Vagina (tissue), 2 donors: Measurements from ENCODE around the gene LMO1. TPM values are rescaled to one million over a fixed set of nuclear protein-coding genes. Genes with fewer than 3 reads are reported as not detected.

ENCODE experiments used
- DNase-seq, 2 donors: peaks; one replicate each; pipeline ENCODE4 v3.0.0-alpha.2; 2017; ENCODE audit errors: extremely low spot score in 2 of 2
- H3K27ac ChIP-seq: fragments of 200-600 bp; sonication (generic); one replicate; pipeline ENCODE4 v1.5.1; 2019
- H3K27me3 ChIP-seq: fragments of 200-600 bp; sonication (generic); one replicate; pipeline ENCODE4 v1.5.1; 2019
- H3K36me3 ChIP-seq, 2 donors: fragments of 200-600 bp; sonication (generic); one replicate each; pipeline ENCODE4 v1.5.1; 2017 to 2019
- H3K4me1 ChIP-seq: fragments of 200-600 bp; sonication (generic); one replicate; pipeline ENCODE4 v1.5.1; 2019
- H3K4me3 ChIP-seq, 2 donors: fragments of 200-600 bp; sonication (generic); 1 replicate in 1 of 2; 2 replicates in 1 of 2; pipeline ENCODE4 v1.5.1; 2016 to 2019
- H3K9me3 ChIP-seq: fragments of 200-600 bp; sonication (generic); one replicate; pipeline ENCODE4 v1.5.1; 2019
- POLR2A ChIP-seq, 2 donors: fragments of 450-650 bp; IDR thresholded peaks; one replicate each; pipeline ENCODE4 v1.6.1; 2017; ENCODE audit warnings: antibody characterized with exemption in 2 of 2, mild to moderate bottlenecking in 2 of 2, moderate library complexity in 2 of 2
- POLR2AphosphoS5 ChIP-seq, 2 donors: sonication (generic); formaldehyde crosslinking; IDR thresholded peaks; one replicate each; pipeline ENCODE4 v1.9.0; 2017; ENCODE audit warnings: antibody characterized with exemption in 2 of 2, mild to moderate bottlenecking in 2 of 2, low read depth in 1 of 2; ENCODE audit not compliant: insufficient read depth in 1 of 2
- intact Hi-C: fragments of 100-400 bp; cut with DNase I; formaldehyde crosslinking; loops from one replicate; pipeline ENCODE4 v1.15.1; 2023
- total RNA-seq: library from RNA; depleted of rRNA; stranded (reverse); fragments of >200 nt; gene quantifications from one replicate; pipeline ENCODE4 v1.2.3, GENCODE V29; 2016
- TF ChIP-seq, protein P1 (sequence below), 3 experiments: fragments of 450-650 bp in 2 of 3; fragments of 200-600 bp in 1 of 3; sonication (generic) in 1 of 3; IDR thresholded peaks; one replicate each; pipeline ENCODE4 v1.5.1; 2017 to 2019; ENCODE audit warnings: antibody characterized with exemption in 3 of 3, mild to moderate bottlenecking in 2 of 3, moderate library complexity in 2 of 3

The LMO1 gene
- total RNA-seq, 1 donor from 2014 or later = not detected

DNA sequence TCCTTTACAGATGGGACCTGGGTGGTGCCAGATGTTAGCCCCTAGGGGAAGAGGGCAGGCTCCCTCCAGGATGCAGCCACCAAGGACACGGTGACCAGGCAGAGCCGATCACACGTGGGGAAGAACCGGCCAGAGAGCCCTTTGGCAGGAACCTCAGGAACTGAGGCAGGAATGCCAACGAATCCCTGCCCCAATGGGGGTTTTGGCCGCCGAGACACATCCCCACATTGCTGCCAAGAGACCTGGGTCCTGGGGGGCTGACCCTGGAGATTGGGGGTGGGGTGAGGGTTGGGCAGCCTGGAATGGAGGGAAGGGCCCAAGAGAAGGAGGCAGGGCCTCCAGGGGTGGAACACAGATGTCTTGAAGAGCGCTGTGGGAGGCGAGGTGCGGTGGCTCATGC lies 28.7 kb upstream of the LMO1 start:
- Histone ChIP-seq H3K27ac (no peak overlapping the region), H3K9me3 (no peaks in the 10 kb centered on the region), H3K4me1 (no peaks in the 10 kb centered on the region), H3K4me3 (no peak overlapping the region), H3K27me3 (no peaks in the 10 kb centered on the region), H3K36me3 (no peaks in the 10 kb centered on the region)
- DNase-seq = peak in 1 of 2 donors; percentile 29
- intact Hi-C loops = no loop called here
- TF ChIP-seq, protein P1, sequence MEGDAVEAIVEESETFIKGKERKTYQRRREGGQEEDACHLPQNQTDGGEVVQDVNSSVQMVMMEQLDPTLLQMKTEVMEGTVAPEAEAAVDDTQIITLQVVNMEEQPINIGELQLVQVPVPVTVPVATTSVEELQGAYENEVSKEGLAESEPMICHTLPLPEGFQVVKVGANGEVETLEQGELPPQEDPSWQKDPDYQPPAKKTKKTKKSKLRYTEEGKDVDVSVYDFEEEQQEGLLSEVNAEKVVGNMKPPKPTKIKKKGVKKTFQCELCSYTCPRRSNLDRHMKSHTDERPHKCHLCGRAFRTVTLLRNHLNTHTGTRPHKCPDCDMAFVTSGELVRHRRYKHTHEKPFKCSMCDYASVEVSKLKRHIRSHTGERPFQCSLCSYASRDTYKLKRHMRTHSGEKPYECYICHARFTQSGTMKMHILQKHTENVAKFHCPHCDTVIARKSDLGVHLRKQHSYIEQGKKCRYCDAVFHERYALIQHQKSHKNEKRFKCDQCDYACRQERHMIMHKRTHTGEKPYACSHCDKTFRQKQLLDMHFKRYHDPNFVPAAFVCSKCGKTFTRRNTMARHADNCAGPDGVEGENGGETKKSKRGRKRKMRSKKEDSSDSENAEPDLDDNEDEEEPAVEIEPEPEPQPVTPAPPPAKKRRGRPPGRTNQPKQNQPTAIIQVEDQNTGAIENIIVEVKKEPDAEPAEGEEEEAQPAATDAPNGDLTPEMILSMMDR (IDR thresholded peaks at IDR 0.05) = no peak
- TF ChIP-seq POLR2A (IDR thresholded peaks at IDR 0.05) (no peak), POLR2AphosphoS5 (IDR thresholded peaks at IDR 0.05; ENCODE audit: insufficient read depth in 1 of 2, low read depth in 1 of 2) (no peak)

DNA sequence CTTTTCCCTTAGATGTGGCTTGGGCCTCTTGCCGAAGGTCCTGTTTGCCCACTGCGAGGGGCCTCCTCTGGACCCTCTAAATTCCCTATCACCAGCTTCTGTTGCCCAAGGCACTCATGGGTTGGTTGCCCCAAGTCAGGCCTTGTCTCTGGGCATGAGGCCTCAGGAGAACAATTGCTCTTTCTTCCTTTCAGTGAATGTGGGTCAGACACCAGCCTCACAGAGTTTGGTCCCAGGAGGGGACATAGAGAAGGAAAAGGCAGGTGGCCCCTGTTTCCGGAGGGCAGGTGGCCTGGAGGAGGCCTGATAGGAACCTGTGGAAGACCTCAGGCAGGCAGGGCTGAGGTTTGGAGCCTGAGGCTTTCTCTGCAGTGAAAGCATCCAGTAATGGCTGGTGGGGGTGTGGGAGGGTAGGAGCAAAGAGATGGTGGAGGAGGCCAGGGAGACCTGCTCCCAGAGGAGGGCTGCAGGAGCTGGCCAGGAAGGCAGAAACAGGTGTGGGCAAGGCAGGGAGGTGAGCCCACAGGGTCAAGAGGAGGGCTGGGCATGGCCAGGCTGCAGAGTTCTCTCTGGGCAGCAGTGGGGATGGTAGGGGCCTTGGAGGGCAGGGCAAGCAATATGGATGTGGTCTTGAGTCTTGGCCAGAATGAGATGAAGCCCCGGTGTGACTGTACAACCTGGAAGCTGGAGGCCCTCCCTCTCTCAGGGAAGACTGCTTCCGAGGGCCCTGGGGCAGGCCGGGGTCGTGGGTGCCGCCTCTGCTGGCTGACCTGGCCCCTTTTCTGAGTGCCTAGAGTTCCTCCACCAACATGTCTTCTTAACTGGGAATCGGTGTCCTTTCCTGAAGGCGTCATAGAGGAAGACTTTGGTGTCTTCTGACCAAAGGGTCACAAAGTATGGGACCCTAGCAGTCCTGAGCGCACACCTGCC lies 28.0 kb upstream of the LMO1 start:
- Histone ChIP-seq H3K27ac (no peak overlapping the region), H3K27me3 (no peaks in the 10 kb centered on the region), H3K36me3 (no peaks in the 10 kb centered on the region), H3K9me3 (no peaks in the 10 kb centered on the region), H3K4me1 (no peaks in the 10 kb centered on the region), H3K4me3 (no peak overlapping the region)
- TF ChIP-seq, protein P1 (IDR thresholded peaks at IDR 0.05) = no peak
- TF ChIP-seq POLR2A (IDR thresholded peaks at IDR 0.05) (no peak), POLR2AphosphoS5 (IDR thresholded peaks at IDR 0.05; ENCODE audit: insufficient read depth in 1 of 2, low read depth in 1 of 2) (no peak)
- DNase-seq = peak in 1 of 2 donors; percentile 77
- intact Hi-C loops = no loop called here

DNA sequence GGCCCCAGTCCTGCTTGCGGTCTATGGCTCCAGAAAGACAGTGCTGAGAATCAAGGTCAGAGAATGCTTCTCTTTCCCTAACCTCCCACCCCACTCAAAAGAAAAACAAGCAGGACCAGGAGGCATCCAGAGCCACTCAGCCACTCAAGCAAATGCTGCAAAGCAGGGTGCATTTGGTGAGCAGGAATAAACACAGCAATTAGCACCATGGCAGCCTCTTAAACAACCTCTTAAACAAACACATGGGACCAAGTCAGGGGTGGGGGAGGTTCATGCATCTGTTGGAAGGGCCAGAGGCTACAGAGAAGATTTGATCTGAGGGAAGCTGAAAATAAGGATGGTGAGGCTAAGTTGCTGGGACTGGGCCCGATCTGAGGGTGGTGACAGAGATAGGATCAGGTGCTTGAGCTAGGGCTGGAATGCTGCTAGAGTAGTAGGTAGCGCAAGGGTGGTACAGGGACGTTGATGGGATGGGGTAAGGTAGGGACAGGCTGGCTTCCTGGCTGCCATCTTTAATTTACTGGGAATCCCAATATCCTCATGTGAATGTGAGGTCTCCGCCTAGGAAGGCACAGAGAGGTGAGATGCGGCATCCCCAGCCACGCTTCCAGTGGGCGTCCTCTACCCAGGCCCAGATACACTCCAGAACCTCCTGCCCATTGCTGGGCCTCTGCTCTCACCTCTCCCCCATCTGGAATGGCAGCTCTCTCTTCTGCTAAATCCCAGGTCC lies 26.6 kb upstream of the LMO1 start:
- no peak for TF ChIP-seq POLR2A (IDR thresholded peaks at IDR 0.05)
- TF ChIP-seq POLR2AphosphoS5 (IDR thresholded peaks at IDR 0.05; ENCODE audit: insufficient read depth in 1 of 2, low read depth in 1 of 2) = no peak
- TF ChIP-seq, protein P1 (IDR thresholded peaks at IDR 0.05) = no peak
- DNase-seq = peak in 1 of 2 donors; percentile 62

DNA sequence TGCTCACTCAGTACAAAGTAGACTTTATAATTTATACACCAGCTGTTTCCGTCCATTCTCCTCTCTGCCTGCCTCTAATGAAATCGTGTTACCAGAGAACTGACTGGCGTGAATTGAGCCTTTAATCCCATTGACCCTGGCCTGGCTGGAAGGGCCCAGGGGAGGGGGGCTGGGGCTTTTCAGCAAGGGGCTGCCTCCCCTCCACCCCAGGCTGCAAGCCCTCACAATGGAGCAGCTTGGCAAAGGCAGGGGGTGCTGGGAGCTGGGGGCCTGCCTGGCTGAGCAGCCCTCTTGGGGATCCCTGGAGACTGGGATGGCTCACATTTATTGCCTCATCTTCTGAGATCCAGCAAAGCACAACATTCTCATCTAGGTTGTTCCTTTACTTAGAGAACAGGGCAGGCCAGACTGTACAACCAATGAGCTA lies 25.8 kb upstream of the LMO1 start:
- TF ChIP-seq, protein P1 (IDR thresholded peaks at IDR 0.05) = no peak
- Histone ChIP-seq H3K36me3 (no peaks in the 10 kb centered on the region), H3K4me1 (no peaks in the 10 kb centered on the region), H3K27me3 (no peaks in the 10 kb centered on the region), H3K9me3 (no peaks in the 10 kb centered on the region), H3K4me3 (no peak overlapping the region), H3K27ac (no peak overlapping the region)
- peak in 1 of 2 donors; percentile 58 for DNase-seq
- intact Hi-C loops = no loop called here

More for the DNA sequence above, 26.6 kb upstream of the LMO1 start:
- Histone ChIP-seq H3K36me3 (no peaks in the 10 kb centered on the region), H3K27me3 (no peaks in the 10 kb centered on the region), H3K4me1 (no peaks in the 10 kb centered on the region), H3K9me3 (no peaks in the 10 kb centered on the region), H3K4me3 (no peak overlapping the region), H3K27ac (no peak overlapping the region)
- intact Hi-C loops = no loop called here
